Measurements from ENCODE around the gene SENP5.

DNA sequence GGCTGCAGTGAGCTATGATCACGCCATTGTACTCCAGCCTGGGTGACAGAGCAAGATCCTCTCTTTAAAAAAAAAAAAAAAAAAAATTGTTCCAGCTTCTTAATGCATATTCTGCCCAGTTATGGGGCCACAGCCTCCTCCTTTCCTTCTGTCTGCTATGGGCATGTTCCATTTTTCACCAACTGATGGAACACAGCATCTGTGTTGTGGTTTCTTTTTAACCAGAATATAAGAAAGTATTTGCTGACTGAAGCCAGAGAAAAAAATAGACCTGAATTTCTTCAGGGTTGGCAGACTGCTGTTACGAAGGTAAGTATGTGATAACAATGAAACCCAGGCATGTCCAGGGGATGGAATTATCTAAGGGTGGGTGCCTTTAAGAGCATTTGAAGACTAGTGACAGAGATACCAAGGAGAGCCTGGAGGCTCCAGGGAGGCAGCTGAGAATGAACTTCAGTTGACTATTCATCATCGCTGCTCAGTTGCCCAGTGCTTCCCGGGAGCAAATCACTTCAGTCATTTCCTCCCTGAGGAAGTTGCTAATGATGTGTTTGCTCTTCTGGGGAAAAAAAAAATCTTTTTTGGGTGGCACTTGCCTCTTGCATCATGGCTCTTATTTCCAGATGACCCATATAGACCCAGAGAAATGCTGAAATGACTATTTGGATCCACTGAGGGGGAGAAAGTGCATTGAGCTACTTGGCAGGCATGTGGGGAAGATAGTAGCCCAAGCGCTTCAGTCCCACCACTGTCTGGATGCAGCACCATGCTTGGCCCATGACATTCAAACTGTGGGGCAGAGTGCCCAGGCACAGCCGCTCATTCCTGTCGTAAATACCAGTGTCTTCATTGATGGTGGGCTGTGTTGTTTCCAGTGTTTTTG lies 60.1 kb downstream of the SENP5 start:
- TF ChIP-seq, protein P1, sequence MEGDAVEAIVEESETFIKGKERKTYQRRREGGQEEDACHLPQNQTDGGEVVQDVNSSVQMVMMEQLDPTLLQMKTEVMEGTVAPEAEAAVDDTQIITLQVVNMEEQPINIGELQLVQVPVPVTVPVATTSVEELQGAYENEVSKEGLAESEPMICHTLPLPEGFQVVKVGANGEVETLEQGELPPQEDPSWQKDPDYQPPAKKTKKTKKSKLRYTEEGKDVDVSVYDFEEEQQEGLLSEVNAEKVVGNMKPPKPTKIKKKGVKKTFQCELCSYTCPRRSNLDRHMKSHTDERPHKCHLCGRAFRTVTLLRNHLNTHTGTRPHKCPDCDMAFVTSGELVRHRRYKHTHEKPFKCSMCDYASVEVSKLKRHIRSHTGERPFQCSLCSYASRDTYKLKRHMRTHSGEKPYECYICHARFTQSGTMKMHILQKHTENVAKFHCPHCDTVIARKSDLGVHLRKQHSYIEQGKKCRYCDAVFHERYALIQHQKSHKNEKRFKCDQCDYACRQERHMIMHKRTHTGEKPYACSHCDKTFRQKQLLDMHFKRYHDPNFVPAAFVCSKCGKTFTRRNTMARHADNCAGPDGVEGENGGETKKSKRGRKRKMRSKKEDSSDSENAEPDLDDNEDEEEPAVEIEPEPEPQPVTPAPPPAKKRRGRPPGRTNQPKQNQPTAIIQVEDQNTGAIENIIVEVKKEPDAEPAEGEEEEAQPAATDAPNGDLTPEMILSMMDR (IDR thresholded peaks at IDR 0.05), result no peak
- no peak for TF ChIP-seq POLR2A (IDR thresholded peaks at IDR 0.05)
